OCI-LY7 (cell line): ENCODE data around the gene BACH2.

ENCODE experiments used
- CTCF ChIP-seq: fragments of 200-600 bp; sonication (generic); conservative IDR thresholded peaks from 2 replicates; pipeline ENCODE4 v1.5.1; 2014; ENCODE audit warnings: mild to moderate bottlenecking, antibody characterized with exemption, low read length, moderate library complexity, mixed read lengths
- EZH2phosphoT487 ChIP-seq: fragments of 200-600 bp; sonication (generic); IDR thresholded peaks from 2 replicates; pipeline ENCODE4 v1.6.1; 2018; ENCODE audit warnings: low read depth, borderline replicate concordance, mild to moderate bottlenecking, mixed run types, antibody characterized with exemption, low read length, moderate library complexity, mixed read lengths

GRCh38 chr6:89924231-89924630 is 372.4 kb downstream of the BACH2 start:
- TF ChIP-seq CTCF (no peak), EZH2phosphoT487 (no peak)
